HG02870 (cell line): ENCODE measurements around the gene STAT4.
A peak's percentile ranks its signal among the peaks of the same experiment; 100 is the strongest.

Experiments used
- ATAC-seq: cut with Tn5 transposase; IDR thresholded peaks from one replicate; pipeline ENCODE4 v1.9.1; 2021; ENCODE audit warnings: mild to moderate bottlenecking, moderate library complexity; ENCODE audit not compliant: unreplicated experiment

Gene STAT4, protein sequence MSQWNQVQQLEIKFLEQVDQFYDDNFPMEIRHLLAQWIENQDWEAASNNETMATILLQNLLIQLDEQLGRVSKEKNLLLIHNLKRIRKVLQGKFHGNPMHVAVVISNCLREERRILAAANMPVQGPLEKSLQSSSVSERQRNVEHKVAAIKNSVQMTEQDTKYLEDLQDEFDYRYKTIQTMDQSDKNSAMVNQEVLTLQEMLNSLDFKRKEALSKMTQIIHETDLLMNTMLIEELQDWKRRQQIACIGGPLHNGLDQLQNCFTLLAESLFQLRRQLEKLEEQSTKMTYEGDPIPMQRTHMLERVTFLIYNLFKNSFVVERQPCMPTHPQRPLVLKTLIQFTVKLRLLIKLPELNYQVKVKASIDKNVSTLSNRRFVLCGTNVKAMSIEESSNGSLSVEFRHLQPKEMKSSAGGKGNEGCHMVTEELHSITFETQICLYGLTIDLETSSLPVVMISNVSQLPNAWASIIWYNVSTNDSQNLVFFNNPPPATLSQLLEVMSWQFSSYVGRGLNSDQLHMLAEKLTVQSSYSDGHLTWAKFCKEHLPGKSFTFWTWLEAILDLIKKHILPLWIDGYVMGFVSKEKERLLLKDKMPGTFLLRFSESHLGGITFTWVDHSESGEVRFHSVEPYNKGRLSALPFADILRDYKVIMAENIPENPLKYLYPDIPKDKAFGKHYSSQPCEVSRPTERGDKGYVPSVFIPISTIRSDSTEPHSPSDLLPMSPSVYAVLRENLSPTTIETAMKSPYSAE

GRCh38 chr2:191150600-191151330, at the start of gene STAT4:
TSS of gene STAT4 (minus strand) at chr2:191150994. CDS start at chr2:191148203, 2,791 bp downstream.
- peak; percentile 86 for ATAC-seq

GRCh38 chr2:191199929-191200512, 49.2 kb upstream of the STAT4 start:
- ATAC-seq = no peak

- ATAC-seq = no peak
These were observed 47.5 kb upstream of the STAT4 start for GRCh38 chr2:191198271-191198670.

- ATAC-seq = no peak
These were observed 46.3 kb upstream of the STAT4 start for GRCh38 chr2:191197096-191197495.

- ATAC-seq = no peak
These were observed 44.2 kb upstream of the STAT4 start for GRCh38 chr2:191195021-191195420.

DNA sequence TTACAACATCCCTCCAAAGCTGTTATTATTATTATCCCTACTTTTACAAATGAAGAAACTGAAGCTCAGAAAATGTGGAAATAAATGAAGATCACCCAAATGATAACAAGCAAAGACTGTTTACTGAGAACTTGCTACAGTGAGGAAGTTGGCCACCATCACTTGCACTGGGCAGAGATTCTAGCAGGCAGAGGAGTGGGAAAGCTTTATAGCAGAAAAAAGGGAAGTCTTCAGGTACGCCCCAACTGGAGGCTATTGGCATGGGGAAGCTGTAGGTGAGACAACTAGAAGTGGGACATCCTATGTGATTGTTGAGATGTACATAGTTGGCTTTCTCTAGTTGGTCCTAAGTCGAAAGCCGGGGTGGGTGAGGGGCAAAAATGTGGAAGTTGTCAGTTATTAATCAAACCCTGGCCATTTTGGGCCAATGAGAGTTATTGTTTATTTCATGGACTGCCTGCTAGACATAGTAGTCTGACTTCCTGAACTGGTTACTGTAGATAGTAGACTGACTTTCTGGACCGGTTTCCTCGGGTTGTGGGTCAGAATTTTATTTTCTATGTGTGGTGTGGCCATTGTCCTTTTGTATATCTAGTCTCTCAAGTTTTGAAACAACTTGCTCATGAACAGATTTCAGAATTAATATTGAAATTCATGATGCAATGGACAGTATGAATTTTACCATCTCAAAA, 40.2 kb upstream of the STAT4 start:
- ATAC-seq = no peak

DNA sequence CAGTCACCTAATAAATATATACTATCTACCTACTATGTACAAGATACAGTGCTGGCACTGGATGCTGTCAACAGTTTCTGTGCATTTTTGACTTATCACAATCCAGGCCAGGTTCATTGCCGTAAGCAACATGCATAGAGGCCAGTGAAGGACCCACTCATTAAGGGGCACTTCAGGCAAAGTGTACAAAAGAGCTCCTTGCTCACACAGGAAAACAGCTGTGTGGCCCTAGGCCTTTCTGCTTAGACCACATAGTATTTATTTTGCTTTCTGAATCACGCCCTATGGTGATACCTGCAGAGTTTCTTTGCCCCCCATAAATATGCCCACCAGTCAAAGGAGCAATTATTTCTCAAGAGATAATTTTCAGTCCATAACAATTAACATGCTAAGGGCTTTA, 39.6 kb upstream of the STAT4 start:
- no peak for ATAC-seq

DNA sequence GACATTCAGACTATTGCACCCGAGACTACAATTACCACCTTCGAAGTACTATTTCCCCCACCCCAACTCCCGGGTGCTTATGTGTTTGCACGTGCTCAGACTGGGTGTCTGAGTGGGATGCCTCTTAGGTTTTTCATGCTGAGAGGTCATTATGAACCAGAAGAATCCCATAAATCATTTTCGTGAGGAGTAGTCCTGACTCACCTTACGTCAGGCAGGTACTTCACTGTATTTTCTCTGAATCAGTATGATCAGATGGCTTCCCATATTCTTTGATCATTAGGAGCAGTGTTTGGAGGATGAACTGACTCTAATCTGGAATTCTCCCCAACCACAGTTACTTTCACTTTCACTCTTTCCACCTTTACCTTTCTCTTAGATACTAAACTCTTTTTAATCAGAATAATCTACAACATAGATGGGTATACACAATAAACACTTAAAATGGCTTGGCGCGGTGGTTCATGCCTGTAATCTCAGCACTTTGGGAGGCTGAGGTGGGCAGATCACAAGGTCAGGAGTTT, 38.4 kb upstream of the STAT4 start:
- no peak for ATAC-seq

- no peak for ATAC-seq
These were observed 37.8 kb upstream of the STAT4 start for GRCh38 chr2:191188550-191189093.

DNA sequence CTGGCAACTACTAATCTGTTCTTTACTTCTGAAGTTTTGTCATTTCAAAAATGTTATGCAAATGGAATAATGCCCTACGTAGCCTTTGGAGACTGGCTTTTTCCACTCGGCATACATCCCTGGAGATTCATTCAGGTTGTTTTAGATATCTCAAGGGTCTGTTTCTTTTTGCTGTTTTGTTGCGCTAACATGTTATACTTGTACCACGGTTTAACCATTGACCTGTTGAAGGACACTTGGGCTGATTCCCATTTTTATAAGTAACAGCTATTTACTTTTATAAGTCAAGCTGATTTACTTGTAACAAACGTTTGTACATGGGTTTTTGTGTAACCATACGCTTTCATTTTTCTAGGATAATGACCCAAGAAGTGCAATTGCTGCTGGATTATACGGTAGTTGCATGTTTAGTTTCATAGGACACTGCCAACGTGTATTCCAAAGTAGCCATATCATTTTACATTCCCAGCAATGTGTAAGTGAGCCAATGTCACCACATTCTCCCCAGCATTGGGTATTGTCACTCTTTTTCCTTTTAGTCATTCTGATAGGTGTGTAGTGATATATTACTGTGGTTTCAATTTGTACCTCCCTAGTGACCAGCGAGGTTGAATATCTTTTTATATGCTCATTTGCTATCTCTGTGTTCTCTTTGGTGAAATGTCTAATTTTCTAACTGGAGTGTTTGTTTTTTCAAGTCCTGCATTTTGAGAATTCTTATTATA, 36.5 kb upstream of the STAT4 start:
- no peak for ATAC-seq

- no peak for ATAC-seq
These were observed 33.7 kb upstream of the STAT4 start for GRCh38 chr2:191184457-191184856.

- ATAC-seq = no peak
These were observed 32.7 kb upstream of the STAT4 start for GRCh38 chr2:191183516-191183915.

DNA sequence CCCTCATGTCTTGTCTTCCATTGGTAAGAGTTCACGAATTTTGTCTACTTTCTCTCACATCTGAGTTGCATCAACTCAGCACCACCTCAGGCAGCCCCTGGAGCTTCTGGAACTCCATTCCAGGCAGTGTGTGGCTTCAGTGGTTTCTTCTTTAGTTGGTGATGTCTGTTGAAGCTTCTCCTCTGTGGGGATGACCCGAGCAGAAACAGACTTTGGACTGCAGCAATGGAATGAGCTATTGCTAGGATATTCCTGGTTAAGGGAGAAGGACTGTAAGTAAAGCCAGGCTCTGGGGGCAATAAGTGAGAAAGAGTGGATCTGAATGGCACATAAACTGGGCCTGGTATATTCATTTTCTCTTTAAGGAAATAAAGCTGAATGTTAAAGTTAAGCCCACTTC, 32.3 kb upstream of the STAT4 start:
- no peak for ATAC-seq

- no peak for ATAC-seq
These were observed 29.9 kb upstream of the STAT4 start for GRCh38 chr2:191180713-191181112.

DNA sequence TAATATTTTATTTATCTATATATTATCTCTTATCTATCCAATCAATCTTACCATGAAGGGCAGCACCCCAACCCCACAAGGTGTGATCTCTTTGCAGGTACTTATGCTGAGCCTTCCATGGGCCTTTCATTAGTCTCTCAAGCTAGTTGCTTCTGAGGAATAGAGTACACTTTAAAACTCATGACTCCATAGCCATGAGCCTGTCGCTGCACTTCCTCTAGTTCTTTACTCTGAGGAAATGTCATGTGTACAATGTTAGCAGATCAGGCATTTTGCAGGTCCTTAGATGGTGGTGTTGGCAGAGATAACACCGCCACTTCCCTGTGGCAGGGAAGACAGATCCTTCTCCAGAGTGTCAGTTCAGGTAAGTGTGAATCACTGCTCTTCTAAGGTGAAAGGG, 29.5 kb upstream of the STAT4 start:
- no peak for ATAC-seq

DNA sequence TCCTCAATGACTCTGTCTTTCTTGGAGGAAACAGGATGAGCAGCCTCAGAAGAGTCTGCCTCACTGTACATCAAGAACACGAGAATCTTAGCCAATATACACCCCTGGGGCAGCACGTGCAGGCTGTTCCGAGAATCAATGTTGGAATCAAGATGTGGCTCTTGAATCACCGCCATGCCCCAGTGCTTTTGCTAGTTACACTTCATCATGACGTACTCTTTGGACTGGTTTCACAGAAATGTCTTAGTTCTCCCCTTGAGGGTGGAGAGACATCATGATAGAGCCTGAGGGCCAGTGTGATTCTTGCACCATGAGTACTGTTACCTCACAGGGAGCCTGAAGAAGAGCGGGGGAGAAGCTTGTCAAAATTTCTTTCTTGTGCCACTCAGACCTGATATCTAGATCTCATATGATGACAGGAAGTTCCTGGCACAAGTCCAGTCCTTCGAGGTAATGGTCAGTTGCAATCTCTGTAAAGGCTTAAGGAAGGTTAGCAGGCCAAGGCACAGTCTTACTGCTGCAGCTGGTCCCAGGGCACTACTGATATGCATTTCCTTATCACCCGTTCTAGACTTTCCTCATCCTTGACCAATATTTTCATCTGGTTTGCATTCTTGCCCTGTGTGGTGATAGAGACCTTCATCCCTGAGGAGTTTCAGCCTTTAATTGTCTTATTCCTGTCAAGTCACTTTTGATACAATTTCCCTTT, 28.2 kb upstream of the STAT4 start:
- no peak for ATAC-seq

GRCh38 chr2:191177751-191178736, 27.2 kb upstream of the STAT4 start:
- no peak for ATAC-seq
